Dedifferentiated amniotic fluid mesenchymal stem cell (primary cell): Measurements from ENCODE around the gene YKT6.
"Not testable (repeated sequence)": the region's sequence is repeated elsewhere in the genome, so short reads cannot be mapped to it uniquely, and the experiment has no call there.

Source experiments
- DNase-seq: peaks from one replicate; pipeline ENCODE4 v3.0.0-alpha.2; 2016; ENCODE audit errors: extremely low spot score

The YKT6 gene

GRCh38 chr7:44193011-44193802 lies 7.6 kb upstream of the YKT6 start:
- no peak for DNase-seq

- no peak for DNase-seq
Measured at GRCh38 chr7:44194069-44194468, 6.7 kb upstream of the YKT6 start.

DNA sequence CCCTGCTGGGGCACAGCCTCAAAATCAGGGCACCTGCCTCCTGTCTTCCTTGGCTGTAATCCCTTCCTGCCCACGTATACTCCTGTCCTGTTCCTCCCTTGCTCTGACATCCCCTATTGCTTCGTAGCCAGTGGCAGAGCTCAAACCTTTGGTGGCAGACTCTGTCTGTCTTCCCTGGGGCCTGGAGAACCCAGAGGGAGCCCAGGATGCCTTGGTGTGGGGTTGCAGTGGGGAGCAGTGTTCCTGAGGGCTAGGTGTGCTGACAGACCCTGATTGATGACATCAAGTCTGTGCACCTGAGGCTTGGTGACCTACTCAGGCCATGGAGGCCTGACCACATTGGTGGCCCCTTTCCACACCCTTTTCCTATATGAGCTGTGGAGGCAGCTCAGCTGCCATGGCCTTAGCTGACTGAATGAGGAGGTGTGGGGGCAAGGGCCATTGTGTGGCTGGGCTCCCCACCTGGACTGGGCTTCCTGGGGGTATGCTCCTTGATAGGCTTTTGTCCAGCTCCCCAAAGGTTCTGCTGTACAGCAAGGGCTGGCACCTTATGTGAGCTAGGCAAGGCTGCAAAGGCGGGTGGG lies 6.1 kb upstream of the YKT6 start:
- DNase-seq: no peak

GRCh38 chr7:44195889-44196288 lies 4.9 kb upstream of the YKT6 start:
- no peak for DNase-seq

DNA sequence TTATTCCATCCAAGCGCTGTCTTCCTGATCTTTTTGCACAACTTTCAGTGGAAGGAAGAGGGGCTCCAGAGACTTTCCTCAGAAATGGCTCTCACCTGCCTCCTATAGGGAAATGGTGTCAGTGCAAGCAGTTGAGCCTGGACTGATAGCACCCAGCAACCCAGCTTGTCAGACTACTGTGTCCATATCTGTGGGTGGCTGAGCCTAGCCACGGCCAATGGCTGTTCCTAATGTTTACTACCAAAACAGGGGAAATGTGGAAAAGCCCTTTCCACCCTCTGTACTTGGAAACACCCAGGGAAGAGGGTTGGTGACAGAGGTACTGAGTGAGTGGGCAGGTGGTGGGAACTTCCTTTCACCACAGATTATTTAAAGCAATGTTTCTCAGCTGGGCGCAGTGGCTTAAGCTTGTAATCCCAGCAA lies 4.3 kb upstream of the YKT6 start:
- DNase-seq: peak; percentile 53

- no peak for DNase-seq
Measured at GRCh38 chr7:44197474-44197873, 3.3 kb upstream of the YKT6 start.

GRCh38 chr7:44200163-44200562 lies 615 bp upstream of the YKT6 start:
- DNase-seq: not testable (repeated sequence)

DNA sequence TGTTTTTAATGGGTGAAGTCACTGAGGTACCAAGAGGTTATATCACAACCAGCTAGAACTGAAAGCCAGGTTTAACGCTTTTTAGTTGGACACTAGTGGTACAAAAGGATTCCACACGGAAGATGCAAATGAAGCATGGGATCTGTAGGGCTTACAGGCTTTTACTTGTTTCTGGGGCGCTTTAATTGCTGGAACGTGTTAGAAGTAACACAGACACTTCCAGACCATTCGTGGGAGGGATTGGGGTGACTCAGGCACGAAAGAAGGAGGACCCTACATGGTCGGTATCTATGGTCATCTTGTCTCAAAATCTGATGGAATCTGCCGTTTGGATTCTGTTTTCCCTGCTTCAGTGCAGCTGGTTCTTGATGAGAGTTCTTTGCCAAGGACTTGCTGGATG lies 1.0 kb downstream of the YKT6 start:
- DNase-seq: no peak

DNA sequence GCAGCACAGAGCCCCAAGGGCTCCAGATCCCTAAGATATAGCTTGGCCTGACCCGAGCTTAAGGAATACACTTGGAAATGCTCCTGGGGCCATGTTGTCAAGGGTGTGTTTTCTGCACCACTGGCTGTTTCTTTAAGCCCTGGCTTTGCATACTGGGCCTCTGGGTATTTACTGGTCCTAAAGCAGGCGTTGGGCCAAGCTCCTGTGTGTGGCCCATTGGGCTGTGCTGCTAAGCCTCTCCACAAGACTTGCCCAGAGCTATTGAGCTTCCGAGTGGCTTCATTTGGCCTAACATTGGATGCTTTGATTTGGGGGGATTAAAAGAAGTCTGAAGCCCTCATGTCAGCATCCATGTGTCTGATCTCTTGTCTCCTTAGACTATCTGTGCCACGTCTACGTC lies 5.2 kb downstream of the YKT6 start:
- no peak for DNase-seq

DNA sequence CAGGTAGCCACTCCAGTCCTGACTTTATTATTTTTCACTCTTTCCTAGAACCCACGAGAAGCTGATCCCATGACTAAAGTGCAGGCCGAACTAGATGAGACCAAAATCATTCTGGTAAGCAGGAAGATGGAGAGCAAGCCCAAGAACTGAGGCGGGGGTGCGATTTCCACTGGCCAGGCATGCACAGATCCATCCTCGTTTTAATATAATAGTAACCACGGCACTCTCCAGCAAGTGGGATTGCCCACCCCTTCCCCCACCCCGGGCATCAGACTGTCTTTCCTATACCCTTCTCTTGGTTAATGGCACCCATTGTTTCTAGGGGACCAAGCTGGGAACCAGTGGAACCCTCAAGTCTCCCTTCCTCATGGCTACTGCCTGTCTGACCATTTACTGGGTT lies 7.3 kb downstream of the YKT6 start:
- DNase-seq: no peak

DNA sequence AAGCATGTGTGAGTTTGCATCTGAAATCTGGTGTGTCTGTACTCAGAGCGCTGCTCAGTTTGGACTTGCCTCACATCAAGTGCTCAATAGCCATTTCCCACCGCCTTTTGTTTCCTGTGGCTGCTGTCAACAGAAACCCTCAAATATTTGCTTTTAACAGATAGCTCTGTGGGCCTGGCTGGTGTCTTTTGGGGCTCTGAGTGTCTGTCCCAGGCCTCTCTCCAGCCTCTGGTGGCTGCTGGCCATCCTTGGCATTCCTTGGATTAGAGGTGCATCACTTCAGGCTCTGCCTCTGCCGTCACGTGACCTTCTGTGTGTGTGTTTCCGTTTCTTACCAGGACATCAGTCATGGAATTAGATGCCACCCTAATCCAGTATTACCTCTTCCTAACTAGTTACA lies 9.3 kb downstream of the YKT6 start:
- no peak for DNase-seq

DNA sequence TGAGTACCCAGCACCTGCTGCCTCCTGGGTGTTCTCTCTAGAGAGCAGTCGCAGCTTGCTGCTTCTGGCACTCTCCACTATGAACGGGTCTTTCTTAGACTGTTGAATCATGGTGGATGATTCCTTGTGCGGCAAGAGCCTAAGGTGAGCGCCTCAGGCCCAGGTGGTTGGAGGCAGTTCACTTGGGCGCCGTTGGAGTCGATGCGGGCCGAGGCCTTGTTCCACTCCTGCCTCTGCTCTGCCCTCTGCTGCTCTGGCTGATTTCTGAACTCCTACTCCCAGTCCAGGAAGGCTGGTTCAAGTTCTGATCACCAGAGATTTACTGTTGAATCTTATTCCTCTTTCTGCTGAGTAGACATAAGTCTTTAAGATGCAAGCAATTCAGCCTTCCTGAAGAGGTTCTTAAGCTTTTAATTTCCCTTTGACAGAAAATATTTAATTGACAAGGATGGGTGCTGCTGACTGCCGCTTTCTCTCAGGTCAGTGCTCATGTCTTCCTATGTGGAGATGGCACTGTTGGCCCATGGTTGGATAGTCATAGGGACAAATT lies 10.4 kb downstream of the YKT6 start:
- no peak for DNase-seq

DNA sequence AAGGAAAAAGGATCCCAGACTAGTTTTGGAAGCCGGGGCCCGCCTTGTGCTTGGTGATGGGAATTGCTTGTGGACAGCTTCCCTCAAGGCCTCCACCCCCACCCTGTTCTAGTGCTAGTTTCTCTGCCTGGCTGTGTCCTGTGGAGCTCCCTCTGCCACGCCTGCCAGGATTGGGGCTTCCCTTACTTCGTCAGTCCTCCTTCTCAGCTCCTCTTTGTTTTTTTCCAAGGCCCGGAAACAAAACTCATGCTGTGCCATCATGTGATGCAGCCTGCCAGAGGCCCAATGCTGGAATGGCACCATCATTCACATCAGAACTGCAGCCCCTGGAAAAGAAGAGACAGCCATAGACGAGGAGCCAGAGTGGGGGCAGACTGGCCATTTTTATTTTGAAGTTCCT lies 11.2 kb downstream of the YKT6 start:
- DNase-seq: no peak

- no peak for DNase-seq
Measured at GRCh38 chr7:44212581-44213184, 11.9 kb downstream of the YKT6 start.

- no peak for DNase-seq
Measured at GRCh38 chr7:44213206-44213876, 12.6 kb downstream of the YKT6 start.

- DNase-seq: no peak
Measured at GRCh38 chr7:44213877-44214388, 13.2 kb downstream of the YKT6 start.

GRCh38 chr7:44215531-44215930 lies 14.8 kb downstream of the YKT6 start:
- no peak for DNase-seq

GRCh38 chr7:44216019-44216418 lies 15.2 kb downstream of the YKT6 start:
- DNase-seq: no peak

DNA sequence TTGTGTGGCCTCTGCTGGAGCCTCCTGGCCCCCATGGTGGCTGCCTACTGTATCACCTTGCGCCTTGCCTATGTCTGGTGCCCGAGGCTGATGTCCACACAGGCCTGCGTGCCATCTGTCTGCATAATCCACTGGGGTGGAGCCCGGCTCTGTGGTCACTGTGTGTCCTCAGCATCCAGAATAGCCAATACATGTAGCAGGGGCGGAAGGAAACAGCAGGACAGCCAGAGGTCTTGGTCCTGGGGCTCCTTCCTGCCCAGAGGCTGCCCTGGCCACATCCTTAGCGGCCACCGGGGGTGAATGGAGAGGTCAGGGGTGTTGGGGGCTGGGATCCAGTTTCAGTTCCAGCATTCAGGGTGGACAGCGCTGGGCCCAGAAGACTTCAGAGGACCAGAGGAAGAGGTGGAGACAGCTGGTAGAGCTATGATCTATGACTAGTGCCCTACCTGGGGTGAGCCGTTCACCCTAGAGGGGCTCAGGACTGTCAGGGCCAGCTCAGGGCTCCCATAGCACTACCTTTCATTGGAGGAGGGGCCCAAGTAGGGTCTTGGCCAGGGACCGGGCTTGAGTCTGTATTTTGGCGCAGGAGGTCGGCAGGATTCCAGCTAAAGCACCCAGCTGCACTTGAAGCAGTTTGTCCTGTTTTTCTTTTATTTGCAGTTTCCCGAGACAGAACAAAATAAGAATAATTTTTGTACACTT lies 15.9 kb downstream of the YKT6 start:
- no peak for DNase-seq

- no peak for DNase-seq
Measured at GRCh38 chr7:44217223-44217714, 16.5 kb downstream of the YKT6 start.

GRCh38 chr7:44217852-44218402 lies 17.1 kb downstream of the YKT6 start:
- no peak for DNase-seq
